Hippocampal formation (tissue), 2 donors: ENCODE data around the gene BUB1B.
"Not testable (repeated sequence)": the region's sequence is repeated elsewhere in the genome, so short reads cannot be mapped to it uniquely, and the experiment has no call there.

Experiments used
- DNase-seq, 2 donors: peaks; one replicate each; lab custom pipeline; 2025; lab: John Stamatoyannopoulos, UW

The BUB1B gene, protein sequence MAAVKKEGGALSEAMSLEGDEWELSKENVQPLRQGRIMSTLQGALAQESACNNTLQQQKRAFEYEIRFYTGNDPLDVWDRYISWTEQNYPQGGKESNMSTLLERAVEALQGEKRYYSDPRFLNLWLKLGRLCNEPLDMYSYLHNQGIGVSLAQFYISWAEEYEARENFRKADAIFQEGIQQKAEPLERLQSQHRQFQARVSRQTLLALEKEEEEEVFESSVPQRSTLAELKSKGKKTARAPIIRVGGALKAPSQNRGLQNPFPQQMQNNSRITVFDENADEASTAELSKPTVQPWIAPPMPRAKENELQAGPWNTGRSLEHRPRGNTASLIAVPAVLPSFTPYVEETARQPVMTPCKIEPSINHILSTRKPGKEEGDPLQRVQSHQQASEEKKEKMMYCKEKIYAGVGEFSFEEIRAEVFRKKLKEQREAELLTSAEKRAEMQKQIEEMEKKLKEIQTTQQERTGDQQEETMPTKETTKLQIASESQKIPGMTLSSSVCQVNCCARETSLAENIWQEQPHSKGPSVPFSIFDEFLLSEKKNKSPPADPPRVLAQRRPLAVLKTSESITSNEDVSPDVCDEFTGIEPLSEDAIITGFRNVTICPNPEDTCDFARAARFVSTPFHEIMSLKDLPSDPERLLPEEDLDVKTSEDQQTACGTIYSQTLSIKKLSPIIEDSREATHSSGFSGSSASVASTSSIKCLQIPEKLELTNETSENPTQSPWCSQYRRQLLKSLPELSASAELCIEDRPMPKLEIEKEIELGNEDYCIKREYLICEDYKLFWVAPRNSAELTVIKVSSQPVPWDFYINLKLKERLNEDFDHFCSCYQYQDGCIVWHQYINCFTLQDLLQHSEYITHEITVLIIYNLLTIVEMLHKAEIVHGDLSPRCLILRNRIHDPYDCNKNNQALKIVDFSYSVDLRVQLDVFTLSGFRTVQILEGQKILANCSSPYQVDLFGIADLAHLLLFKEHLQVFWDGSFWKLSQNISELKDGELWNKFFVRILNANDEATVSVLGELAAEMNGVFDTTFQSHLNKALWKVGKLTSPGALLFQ

DNA sequence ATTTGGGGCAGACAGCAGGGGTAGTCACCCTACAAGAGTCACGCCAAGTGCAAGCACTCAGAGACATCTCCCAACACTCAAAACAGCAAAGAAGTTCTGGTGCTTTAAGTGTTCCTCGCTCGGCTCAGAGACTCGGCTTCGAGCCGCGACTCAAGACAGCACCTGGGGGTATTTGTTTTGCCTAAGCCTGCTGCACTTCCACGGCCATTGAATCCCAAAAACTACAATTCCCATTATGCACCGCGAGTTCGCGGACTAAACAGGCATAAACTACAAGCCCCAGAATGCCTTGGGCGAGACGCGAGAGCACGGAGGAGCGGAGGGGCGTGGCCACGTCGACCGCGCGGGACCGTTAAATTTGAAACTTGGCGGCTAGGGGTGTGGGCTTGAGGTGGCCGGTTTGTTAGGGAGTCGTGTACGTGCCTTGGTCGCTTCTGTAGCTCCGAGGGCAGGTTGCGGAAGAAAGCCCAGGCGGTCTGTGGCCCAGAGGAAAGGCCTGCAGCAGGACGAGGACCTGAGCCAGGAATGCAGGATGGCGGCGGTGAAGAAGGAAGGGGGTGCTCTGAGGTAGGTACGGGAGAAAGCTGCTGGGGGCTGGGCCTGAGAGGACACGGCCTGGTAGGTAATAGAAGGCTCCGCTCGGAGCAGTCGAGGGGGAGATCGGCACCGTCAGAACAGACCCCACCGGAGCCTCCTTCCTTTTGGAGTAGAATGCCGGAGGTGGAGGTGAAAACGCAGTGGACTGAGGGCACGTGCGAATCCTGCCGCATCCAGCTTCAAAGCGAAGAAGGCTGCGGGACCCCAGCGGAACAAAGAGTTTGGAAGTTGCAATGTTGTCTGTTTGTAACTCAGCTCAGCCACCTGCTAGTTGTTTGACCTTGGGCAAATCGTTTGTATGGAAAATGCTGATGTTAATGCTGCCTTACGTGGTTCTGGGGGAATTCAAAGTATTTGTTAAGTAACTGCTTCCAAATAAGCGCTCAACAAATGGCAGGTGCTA is at the start of gene BUB1B:
BUB1B (plus strand) TSS at position 381 of the 1,000 bp plus-strand sequence; CDS start at position 533, 152 bp downstream.
- peak; percentile 88 to 89 for DNase-seq

DNA sequence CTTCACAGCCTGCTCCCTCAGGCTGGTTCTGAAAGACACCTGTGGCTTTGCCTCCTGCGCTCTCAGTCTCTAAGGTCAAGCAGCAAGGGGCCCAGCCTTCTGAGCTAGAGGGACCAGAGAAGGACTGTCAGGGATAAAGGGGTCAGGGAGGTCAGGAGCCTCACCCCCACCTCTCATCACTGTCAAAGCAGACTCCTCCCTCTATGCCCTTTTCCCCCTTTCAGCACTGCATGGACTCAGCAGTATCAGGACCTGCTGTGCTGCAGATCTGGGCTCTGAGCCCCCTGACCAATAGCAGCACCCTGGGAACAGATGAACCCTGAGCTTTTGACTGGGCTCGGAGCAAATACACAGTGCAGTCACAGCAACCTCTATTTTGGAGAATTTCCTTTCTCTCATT is 49.0 kb upstream of the BUB1B start:
- DNase-seq = no peak

DNA sequence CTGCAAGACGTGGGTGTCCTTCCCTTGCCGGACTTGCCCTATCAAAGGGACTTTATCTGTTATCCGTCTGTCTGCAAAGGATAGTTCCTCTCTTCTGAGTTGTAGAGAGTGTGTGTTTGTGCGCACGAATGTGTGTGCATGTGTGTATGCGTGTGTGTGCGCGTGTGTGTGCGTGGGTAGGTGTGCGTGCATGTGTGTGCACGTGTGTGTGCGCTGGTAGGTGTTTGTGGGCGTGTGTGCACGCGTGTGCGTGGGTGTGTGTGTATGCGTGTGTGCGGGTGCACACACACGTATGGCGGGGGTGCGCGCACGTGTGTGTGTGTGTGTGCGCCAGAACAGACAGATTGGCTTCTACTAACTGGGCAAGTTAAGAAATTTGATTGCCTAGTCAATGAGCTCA is 48.1 kb upstream of the BUB1B start:
- DNase-seq = no peak

DNA sequence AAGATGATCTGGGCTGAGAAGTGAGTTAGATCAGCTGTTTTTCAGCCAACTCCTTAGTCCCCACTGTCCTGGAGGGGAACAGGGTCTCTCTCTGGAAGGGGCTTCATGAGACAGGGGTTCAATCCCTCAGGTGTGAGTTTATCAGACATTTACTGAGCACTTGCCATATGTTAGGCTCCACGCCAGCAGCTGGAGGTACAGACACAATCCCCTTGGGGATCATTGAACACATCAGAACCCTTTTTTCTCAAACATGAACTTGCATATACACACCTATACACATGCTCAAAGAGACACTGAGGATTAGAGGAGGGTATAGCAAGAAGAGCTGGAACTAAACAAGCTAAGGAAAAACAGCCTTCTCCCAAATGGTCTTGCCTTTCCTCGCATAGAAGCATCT is 46.7 kb upstream of the BUB1B start:
- DNase-seq = no peak

DNA sequence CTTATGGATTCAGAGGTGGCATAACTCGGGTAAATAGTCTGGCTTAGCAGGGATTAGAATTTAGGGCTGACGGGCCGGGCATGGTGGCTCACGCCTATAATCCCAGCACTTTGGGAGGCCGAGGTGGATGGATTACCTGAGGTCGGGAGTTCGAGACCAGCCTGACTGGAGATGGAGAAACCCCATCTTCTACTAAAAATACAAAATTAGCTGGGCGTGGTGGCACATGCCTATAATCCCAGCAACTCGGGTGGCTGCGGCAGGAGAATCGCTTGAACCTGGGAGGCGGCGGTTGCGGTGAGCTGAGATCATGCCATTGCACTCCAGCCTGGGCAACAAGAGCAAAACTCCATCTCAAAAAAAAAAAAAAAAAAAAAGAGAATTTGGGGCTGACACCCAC is 45.8 kb upstream of the BUB1B start:
- not testable (repeated sequence) for DNase-seq

DNA sequence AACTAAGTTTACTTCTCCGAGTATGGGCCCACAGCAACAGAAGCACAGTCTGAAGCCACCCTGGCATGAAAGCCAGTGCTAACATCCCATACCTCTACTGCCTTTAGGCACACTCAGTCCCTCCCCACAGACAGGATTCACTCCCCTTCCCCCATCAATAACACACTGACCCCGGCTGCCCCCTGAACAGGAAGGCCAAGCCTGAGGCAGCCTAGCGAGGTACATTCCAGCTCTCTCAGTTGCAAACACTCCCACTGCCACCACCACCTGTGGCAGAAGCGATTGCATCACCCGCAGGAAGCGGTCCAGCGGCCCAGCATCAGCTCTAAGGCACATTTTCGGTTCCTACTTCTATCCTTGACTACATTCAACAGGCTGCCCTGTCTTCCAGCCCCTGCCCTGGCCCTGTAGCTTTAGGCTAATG is 45.2 kb upstream of the BUB1B start:
- peak in 1 of 2 donors; percentile 28 for DNase-seq

DNA sequence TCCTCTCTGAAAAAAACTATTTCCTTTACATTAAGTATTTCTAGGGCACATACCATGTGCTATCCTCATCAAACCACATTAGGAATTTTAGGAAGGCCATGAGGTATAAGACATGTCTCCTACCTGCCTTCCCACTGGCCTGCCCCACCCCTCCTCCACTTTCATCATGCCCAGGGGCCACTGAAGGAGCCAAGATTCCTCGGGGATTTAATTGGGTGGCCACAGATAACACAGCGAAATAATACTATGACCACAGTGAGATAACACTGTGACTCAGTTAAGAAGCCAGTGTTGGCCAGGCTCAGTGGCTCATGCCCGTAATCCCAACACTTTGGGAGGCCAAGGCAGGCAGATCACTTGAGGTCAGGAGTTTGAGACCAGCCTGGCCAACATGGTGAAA is 42.4 kb upstream of the BUB1B start:
- no peak for DNase-seq

DNA sequence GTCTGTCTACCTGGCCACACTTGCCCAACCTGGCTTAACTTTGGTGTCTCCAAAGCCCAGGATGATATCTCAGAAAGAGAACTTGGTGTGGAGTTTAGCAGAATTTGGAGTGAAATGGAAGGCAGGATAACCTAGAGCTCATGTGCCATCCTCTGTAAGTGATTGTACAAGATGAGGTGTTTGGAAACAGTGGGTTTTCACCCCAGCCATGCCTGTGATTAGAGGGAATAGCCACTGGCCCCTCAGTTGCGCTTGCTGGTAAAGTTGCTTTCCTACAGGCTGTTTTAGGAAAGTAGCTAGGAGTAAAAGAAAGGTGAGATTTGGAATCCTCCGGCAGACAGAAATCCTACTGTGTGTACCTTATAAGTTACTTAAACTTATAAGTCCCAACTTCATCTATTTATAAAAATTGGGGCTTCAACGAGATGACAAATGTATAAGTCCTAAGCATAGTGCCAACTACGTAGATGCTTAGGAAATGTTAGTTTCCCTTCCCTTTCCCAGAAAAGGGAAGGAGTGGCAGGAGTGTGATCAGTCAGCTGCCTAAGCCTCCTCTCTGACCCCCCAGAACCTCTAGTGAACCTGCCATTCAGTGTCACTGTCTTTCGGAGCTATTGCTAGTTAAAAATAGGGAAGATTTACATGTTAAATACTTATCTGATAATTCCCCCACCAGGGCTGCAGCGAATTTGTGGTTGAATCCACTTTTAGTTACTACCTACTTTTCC is 38.8 kb upstream of the BUB1B start:
- no peak for DNase-seq

DNA sequence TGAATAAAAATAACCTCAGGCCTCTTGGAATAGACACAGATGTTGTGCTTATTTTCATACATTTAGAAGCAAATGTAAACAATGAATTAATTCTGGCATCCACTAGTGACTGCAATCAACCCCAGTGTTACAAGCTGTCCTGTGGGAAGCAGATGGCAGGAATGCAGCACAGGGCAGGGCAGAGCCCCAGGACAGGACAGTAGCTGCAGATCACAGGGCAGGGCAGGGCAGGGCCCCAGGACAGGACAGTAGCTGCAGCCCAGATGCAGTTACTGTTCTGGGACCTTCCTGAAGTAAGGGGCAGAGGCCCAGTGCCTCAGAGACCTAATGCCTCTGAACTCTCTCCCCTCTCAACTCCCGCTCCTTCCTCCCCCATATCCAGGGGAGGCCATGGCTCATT is 37.9 kb upstream of the BUB1B start:
- DNase-seq = not testable (repeated sequence)

DNA sequence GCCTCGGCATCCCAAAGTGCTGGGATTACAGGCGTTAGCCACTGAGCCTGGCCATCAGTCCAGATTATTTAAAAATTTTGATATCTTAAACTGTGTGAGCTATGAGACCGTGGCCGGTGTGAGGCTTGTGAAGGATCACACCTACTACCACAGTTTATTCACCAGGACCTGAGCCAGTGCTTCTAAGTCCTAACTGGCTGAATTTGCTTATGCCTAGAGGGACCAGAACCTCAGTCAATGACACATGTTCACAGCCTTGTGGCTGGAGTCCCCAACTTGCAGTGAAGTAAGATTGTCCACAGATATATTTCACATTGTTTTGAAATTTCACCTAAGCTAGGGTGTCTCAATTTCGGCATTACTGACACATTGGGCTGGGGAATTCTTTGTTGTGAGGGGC is 37.0 kb upstream of the BUB1B start:
- not testable (repeated sequence) for DNase-seq

DNA sequence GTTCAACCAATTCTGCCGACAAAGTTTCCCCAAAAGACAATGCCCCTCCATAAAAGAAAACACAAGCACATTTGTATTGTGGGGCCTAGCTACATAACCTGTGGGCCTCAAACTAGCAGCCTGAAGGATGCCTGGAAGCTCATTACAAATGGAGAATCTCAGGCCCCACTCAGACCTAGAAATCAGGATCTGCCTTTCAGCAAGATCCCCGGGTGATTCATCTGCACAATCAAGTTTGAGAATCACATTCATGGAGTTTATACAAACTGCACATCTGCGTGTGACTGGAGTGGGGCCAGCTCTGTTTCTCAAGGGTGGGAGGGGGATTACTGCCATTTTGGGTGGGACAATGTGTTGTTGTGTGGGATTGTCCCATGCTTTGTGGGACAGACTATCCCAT is 36.5 kb upstream of the BUB1B start:
- not testable (repeated sequence) for DNase-seq

DNA sequence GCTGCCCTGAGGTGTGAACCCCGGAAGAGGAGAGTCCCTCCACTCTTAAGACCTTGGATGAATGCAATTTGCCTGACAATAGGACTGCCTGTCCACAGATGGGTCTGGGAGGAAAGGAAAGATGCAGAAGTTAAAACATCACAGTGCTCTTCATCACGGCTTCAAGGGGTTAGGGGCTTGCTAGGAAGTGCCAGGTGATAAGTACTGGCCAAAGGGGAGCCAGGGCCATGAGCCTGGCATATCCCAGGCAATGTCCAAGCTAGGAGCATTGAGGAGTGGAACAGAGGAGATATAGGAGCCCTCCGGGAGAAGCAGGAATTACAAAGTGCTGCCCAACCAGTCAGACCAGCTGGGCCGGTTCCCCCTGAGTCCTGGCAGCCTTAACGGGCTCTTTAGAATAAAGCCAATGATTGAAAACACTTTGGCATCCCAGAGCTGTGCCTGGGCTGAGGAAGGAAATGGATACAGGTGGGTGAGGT is 36.0 kb upstream of the BUB1B start:
- DNase-seq = not testable (repeated sequence)

DNA sequence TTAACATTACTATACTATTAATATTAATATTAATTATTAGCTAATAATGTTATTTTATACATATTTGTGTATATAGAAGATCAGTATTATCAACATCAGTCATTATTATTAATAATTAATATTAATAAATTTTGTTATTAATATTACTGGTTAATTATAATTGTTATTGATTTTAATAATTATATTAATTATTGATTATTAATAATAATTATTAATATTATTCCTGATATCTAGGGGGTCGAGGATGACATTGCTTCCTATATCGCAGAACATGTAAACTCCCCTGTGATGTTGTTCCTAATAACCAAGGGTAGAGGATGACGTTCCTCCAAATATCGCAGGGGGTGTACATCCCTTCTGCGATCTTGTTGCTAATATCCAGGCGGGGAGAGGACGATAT is 34.9 kb upstream of the BUB1B start:
- no peak for DNase-seq

DNA sequence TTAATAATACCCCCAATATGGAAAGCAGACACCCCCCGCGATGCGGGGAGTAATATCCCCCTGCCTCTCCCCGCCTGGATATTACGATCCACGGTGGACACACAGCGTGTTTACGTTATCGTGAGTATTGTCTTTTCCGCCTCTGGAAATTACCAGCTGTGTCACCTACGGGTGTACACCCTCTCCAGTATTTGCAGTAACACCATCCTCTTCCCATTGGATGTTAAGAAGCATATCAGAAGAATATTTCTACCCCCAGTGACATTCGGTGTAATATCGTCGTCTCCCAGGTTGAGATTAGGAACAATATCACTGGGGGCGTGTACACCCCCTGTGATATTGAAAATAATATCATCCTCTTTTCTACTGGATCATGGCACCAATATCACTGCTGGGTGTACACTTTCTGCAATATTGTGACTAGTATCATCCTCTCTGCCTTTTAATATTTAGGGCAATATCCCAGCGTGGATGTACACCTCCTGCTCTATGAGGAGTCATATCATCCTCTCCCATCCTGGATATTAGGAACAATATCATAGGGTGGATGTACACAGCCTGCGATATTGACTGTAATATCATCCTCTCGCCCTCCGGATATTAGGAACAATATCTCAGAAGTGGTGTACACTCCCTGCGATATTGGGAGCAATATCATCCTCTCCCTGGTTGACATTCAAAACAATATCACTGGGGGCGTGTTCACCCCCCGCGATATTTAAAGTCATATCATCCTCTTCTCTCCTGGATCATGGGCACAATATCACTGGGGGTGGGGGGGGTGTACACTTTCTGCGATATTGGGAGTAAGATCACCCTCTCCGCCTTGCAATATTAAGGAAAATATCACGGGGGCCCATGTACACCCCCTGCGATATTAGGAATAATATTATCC is 31.9 kb upstream of the BUB1B start:
- no peak for DNase-seq

DNA sequence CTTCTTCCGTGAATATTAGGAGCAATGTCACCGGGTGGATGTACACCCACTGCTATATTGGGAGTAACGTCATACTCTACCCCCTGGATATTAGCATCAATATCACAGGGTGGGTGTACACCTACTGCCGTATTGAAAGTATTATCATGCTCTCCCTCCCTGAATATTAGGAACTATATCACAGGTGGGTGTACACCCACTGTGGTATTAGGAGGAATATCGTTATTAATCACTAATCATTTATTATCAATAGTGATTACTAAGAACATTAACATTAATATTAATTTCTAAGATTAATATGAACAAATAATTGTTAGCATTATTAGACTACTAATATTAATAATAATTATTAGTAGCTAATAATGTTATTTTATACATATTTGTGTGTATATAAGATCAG is 30.8 kb upstream of the BUB1B start:
- no peak for DNase-seq

DNA sequence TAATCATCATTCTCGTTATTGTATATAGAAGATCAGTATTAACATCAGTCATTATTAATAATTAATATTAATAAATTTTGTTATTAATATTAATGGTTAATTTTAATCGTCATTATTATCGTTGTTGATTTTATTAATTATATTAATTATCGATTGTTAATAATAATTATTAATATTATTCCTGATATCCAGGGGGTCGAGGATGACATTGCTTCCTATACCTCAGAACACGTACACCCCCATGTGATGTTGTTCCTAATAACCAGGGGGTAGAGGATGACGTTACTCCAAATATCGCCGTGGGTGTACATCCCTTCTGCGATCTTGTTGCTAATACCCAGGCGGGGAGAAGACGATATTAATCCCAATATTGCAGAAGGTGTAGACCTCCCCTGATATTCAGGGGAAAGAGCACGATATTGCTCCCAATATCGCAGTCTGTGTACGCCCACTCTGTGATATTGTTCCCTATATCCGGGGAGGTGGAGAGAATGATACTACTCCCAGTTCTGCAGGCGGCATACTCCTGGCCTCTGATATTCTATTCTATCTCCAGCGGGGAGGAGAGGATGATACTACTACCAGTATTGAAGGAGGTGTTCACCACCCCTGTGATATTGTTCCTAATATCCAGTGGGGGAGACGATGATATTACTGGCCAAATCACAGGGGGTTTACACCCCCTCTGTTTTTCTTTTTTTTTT is 29.9 kb upstream of the BUB1B start:
- DNase-seq = no peak

DNA sequence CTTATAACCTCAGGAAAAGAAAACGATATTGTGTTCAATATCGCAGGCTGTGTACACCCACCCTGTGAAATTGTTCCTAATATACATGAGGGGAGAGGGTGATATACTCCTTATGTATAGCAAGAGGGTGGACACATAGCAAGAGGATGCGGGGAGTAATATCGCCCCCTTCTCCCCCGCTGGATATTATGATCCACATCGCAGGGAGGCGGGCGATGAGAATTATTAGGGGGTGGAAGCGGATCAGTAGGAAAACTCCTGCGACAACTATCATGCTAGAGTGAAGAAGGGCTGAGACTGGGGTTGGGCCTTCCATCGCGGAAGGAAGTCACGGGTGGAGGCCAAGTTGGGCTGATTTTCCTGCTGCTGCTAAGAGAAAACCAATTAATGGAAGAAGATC is 27.3 kb upstream of the BUB1B start:
- DNase-seq = no peak

DNA sequence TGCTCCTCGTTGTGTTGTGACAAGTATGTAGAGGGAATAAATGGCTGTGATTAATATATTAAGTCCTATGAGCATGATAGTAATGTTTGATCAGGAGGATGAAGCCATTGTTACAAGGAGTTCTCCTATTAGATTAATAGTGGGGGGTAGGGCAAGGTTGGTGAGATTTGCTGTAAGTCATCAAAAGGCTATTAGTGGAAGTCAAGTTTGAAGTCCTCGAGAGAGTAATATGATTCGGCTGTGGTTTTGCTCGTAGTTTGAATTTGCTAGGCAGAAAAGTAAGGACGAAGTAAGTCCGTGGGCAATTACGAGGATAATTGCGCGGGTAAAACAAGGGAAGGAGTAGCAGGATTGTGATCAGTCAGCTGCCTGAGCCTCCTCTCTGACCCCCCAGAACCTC is 26.0 kb upstream of the BUB1B start:
- no peak for DNase-seq
